RPMI7951 (cell line): Measurements from ENCODE around the gene ATP5F1E. TPM values are rescaled to one million over a fixed set of nuclear protein-coding genes. Genes with fewer than 3 reads are reported as not detected.
"Not testable (repeated sequence)": the region's sequence is repeated elsewhere in the genome, so short reads cannot be mapped to it uniquely, and the experiment has no call there.

Experiments
- DNase-seq: peaks from one replicate; pipeline ENCODE4 v3.0.0-alpha.2; 2012; ENCODE audit warnings: low read depth
- total RNA-seq: library from RNA; depleted of rRNA; stranded (reverse); fragments of >200 nt; shearing (Covaris generic); gene quantifications from 2 replicates; pipeline ENCODE4 v1.2.3, GENCODE V29; 2014; rRNA removed

The ATP5F1E gene
- total RNA-seq, 1 experiment from 2014 or later: 138 TPM

DNA sequence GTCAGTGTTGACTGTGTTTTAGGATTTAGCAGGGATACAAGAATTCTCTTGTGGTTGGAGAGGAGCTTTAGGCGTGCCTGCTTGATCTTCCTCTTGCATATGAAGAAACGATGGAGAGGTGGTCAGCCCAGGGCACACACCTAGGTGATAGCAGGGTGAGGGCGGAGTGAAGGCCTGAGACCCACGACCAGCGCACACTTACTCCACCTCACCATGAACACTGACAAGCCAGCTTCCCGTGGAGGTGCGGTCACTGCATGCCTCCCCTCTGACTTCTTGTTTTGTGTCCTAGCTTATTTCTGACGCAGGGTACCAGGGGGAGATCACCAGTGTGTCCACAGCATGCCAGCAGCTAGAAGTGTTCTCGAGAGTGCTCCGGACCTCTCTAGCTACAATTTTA, 42.9 kb downstream of the ATP5F1E start:
- DNase-seq: no peak

- no peak for DNase-seq
Measured at GRCh38 chr20:58988565-58988882, 43.6 kb downstream of the ATP5F1E start.

DNA sequence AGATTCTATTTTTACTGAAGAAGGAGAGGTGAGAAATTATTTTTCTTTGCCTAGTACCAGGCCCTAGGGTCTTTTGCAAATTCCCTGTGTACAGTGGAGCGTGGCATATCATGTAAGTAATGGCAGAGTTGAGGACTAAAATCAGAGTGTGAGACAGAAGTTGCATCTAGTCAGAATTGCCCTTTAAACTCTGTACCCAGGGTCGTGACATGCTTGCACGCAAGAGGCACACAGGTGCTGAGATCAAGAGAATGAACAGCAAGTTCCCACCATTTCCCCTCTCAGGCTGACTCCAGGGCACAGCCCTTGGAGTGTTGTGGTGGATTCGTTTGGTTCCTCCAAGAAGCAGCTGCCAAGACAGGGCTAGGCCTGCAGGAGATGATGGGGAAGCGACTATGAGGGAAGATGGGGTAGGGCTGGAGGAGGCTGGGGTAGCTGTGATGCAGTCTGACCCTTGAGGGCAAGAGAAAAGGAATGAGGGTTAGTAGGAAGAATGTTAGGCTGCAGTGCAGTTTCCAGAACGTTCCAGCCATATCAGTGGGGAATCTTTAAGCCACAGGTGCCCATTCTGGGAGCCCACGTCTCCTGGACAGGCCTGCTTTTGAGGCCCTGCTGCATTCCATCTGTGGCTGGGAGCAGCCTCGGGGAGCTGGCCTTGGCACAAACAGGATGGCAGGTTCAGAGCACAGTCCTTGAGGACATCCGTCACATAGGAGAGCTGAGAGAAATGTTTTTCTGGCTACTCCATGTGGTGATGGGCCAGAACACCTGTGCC, 44.2 kb downstream of the ATP5F1E start:
- DNase-seq: no peak

DNA sequence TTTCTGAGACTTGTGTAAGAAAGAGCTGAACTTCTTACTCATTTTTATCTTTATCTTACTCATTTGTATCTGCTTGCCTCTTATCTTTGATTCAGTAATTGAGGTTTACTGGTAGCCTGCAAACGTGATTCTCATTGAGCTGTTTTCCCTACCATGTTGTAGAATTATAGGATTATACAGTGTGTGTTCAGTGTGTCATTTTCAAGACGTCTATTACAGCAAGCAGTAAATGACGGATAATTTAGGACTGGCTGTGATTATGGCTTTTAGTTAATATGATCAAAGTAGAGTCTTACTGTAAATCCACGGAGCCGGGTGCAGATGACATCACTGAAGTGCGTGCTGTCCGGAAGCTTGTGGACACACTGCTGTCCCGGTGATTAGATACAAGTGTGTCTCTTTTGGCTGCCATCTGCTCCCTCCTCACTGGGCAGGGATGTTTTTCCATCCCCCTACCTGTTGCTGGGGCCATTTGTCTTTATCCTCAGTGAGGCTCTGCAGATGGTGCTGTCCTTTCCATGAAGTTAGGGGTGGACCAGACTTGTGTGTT, 45.1 kb downstream of the ATP5F1E start:
- DNase-seq: no peak

GRCh38 chr20:58986286-58986967, 45.7 kb downstream of the ATP5F1E start:
- DNase-seq: no peak

GRCh38 chr20:58985656-58986055, 46.5 kb downstream of the ATP5F1E start:
- DNase-seq: no peak

DNA sequence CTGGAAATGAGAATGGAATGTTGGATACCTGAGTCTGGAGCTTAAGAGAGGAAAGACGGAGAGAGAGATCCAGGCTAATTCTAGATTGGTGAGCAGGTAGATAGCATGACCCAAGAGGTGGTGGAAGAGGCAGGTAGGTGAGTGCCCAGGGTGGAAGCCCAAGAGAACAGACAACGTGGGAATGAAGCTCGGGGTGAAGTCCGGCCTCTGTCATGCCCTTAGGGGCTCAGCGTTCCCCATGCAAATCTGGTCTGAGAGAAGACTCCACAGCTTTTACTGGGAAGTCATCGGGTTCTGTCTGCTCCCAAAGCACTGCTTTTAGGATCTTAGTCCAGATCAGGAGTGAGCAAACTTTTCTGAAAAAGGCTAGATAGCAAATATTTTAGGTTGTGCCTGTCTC, 47.4 kb downstream of the ATP5F1E start:
- no peak for DNase-seq

DNA sequence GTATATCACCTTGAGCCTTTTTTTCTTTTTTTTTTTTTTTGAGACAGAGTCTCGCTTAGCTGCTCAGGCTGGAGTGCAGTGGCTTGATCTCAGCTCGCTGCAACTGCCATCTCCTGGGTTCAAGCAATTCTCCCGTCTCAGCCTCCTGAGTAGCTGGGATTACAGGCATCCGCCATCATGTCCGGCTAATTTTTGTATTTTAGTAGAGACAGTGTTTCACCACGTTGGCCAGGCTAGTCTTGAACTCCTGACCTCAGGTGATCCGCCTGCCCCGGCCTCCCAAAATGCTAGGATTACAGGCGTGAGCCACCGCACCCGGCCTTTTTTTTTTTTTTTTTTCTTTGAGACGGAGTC, 49.0 kb downstream of the ATP5F1E start:
- DNase-seq: not testable (repeated sequence)

- DNase-seq: no peak
Measured at GRCh38 chr20:58982406-58983114, 49.6 kb downstream of the ATP5F1E start.

DNA sequence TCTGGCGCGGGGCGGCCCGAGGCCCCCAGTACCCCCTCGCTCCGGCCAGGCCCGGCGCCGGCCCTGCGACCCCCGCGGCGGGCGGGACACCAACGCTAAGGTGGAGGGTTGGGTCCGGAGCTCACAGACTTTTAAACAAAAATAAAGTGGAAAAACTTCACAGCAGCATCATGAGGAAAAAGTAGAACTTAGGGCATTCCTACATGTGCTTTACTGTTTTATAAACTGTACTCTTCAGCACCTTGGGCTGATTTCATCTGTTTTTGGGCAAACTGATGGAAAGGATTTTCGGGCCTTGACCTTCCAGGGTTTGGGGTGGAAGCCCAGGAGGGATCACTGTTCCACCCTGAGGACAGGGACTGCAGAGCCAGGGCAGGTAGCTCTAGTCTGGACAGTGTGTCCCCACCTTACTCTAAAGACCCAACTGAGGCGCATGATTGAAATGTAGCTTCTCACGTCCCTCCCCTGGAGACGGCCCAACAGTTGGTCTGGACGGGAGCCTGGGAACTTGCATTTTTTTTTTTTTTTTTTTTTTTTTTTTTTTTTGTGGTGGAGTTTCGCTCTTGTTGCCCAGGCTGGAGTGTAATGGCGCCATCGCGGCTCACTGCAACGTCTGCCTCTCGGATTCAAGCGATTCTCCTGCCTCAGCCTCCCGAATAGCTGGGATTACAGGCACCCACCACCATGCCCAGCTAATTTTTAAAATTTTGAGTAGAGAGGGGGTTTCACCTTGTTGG, 50.3 kb downstream of the ATP5F1E start:
- DNase-seq: peak; percentile 30

DNA sequence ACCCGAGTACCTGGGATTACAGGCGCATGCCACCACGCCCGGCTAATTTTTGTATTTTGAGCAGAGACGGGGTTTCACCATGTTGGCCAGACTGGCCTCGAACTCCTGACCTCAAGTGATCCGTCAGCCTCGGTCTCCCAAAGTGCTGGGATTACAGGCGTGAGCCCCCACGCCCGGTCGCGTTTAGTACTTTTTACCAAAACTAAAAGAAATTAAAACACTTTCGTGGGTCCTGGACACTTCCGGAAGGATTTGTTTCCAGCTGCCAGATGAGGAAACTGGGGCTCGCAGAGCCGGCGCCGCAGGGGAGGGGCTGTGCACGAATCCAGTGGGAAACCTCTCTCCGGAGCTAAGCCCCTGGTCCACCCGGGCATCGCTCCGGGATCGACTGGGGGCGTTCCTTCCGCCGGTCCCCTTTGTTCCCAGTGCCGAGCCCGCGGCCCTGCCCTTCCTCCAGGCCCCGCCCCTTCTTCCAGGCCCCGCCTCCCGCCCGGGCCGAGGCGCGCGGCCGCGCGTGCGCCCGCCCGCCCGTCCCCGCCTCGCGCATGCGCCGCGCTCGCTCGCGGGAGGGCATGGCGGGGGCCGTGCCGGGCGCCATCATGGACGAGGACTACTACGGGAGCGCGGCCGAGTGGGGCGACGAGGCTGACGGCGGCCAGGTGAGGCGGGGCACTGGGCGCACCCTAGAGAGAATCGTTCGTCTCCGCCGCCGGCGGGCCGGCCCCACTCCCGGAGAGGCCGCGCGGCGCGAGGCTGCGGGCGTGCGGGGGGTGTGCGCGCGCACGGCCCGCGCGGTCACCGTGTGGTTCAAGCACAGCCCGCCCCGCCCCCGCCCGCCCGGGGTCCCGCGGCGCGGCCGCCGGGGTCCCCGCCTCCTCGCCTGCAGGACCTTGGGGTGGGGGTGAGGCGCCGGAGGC, 51.2 kb downstream of the ATP5F1E start, which contains the start of gene NELFCD:
TSS of gene NELFCD (plus strand) at position 546 of the 917 bp plus-strand sequence. CDS start at position 600, 54 bp downstream.
- peak; percentile 90 for DNase-seq

DNA sequence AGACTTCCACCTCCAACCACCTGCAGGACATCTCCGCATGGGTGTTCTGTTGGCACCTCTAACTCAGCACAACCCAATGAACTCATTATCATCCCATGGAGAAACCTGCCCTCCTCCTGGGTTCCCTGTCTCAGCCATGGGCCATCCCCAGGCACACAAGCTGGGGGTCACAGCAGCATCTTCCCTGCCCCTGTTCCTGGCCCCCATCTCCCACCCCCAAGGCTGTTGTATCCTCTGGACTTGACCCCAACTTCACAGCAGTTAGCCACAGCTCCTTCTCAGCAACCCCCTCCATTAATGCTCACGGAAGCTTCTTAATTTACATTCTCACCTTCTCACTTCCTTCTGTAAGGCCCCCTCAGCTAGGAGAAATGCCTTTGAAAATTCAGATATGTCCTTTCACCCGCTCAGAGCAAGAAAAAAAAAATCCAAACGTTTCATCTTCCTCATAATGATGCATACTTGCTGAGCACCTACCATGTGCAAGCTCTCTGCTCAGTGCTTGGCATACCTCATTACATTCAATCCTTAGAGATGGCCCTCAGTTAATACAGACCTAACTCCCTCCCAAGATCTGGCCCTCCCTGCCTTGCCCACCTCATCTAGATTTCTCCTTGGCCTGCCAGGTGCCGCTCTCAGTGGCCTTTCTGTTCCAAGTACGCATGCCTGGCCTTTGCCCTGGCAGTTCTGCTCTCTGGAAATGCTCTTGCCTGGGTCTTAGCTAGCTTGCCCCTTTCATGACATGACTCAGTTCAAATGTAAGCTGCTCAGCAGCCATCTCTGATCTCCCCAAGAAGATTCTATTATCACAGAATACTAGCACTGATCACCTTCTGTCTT, 53.6 kb downstream of the ATP5F1E start:
- DNase-seq: no peak

GRCh38 chr20:58976061-58976730, 55.9 kb downstream of the ATP5F1E start:
- DNase-seq: no peak

Other genes with a start within 250 kb of the ATP5F1E start
- 1.1 TPM in 2 replicates for gene GNAS-AS1, start 181.4 kb downstream of the ATP5F1E start, total RNA-seq
- gene GNAS, start 179.6 kb downstream of the ATP5F1E start, total RNA-seq: 853 and 1,108 TPM in 2 replicates
- 82.8 and 87.3 TPM in 2 replicates for gene NELFCD, start 51.1 kb downstream of the ATP5F1E start, total RNA-seq
- 385 and 586 TPM in 2 replicates for gene CTSZ, start 25.1 kb downstream of the ATP5F1E start, total RNA-seq
- 0.12 and 0.20 TPM in 2 replicates for gene TUBB1, start 12.9 kb downstream of the ATP5F1E start, total RNA-seq
- 142 and 168 TPM in 2 replicates for gene PRELID3B, start 10.5 kb upstream of the ATP5F1E start, total RNA-seq
- gene ZNF831, start 131.5 kb upstream of the ATP5F1E start, total RNA-seq: not detected in 2 replicates